ENCODE data around the gene NHP2.
A peak's percentile ranks its signal among the peaks of the same experiment; 100 is the strongest.

Gene NHP2

DNA sequence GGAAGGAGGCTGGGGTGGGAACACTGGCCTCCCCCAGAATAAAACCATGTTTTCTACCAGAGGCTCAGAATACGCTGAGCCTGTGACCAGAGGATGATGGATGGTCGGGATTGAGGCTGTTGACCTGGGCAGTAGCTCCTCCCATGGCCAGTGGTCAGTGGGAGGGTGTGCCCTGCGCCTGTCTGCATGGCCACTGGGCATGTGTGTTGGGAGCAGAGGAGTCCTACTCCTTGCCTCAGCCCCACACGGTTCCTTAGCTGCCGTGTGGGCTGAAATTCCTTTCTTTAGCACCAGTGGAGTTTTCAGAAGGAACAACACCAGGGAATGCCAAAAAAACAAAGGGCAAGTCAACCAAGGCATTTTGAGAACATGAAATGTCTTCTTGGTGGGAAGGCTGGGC lies 31.3 kb downstream of the NHP2 start:
- no peak overlapping the region for H3K4me3 ChIP-seq (ENCODE audit: low read length)
- H2AFZ ChIP-seq (ENCODE audit: low read depth, low read length), result no peak overlapping the region
- H3K4me1 ChIP-seq (ENCODE audit: insufficient read depth, low read length), result peaks cover 6% of the 10 kb centered on the region
- H3K36me3 ChIP-seq (ENCODE audit: insufficient read depth, low read length), result no peaks in the 10 kb centered on the region
- H3K27me3 ChIP-seq (ENCODE audit: insufficient read depth, low read length), result no peaks in the 10 kb centered on the region
- H3K9me3 ChIP-seq (ENCODE audit: low read length), result no peaks in the 10 kb centered on the region

- Histone ChIP-seq H3K4me1 (ENCODE audit: insufficient read depth, low read length) (peaks cover 6% of the 10 kb centered on the region), H3K27me3 (ENCODE audit: insufficient read depth, low read length) (no peaks in the 10 kb centered on the region), H2AFZ (ENCODE audit: low read depth, low read length) (no peak overlapping the region), H3K36me3 (ENCODE audit: insufficient read depth, low read length) (no peaks in the 10 kb centered on the region), H3K4me3 (ENCODE audit: low read length) (no peak overlapping the region), H3K9me3 (ENCODE audit: low read length) (no peaks in the 10 kb centered on the region)
Measured at GRCh38 chr5:178121391-178122276, 32.1 kb downstream of the NHP2 start.

DNA sequence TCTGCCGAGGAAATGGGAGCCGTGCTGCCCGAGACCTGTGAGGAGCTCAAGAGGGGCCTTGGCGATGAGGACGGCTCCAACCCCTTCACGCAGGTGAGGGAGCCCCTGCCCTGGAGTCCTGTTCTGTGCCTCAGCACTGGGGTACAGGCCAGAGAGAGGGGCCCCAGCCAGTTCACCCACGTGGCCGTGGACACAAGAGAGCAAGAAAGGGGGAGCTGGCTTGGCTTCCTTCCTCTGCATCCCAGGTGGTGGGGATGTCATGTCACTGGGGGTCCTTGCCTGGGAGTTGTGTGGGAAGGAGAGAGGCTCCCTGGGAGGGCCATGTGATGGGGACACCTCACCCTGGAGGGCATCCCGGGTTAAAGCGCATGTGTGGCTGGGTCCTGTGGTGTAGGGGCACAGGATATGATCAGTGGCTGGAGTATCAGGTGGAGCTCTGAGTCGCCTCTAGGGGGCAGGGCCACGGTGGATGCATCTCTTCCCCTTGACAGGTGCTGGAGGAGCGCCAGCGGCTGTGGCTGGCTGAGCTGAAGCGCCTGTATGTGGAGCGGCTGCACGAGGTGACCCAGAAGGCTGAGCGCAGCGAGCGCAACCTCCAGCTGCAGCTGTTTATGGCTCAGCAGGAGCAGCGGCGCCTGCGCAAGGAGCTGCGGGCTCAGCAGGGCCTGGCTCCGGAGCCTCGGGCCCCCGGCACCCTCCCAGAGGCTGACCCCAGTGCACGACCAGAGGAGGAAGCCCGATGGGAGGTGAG lies 32.9 kb downstream of the NHP2 start:
- Histone ChIP-seq H3K4me3 (ENCODE audit: low read length) (no peak overlapping the region), H3K4me1 (ENCODE audit: insufficient read depth, low read length) (peaks cover 10% of the 10 kb centered on the region), H3K27me3 (ENCODE audit: insufficient read depth, low read length) (no peaks in the 10 kb centered on the region), H3K36me3 (ENCODE audit: insufficient read depth, low read length) (no peaks in the 10 kb centered on the region), H3K9me3 (ENCODE audit: low read length) (no peaks in the 10 kb centered on the region), H2AFZ (ENCODE audit: low read depth, low read length) (no peak overlapping the region)

DNA sequence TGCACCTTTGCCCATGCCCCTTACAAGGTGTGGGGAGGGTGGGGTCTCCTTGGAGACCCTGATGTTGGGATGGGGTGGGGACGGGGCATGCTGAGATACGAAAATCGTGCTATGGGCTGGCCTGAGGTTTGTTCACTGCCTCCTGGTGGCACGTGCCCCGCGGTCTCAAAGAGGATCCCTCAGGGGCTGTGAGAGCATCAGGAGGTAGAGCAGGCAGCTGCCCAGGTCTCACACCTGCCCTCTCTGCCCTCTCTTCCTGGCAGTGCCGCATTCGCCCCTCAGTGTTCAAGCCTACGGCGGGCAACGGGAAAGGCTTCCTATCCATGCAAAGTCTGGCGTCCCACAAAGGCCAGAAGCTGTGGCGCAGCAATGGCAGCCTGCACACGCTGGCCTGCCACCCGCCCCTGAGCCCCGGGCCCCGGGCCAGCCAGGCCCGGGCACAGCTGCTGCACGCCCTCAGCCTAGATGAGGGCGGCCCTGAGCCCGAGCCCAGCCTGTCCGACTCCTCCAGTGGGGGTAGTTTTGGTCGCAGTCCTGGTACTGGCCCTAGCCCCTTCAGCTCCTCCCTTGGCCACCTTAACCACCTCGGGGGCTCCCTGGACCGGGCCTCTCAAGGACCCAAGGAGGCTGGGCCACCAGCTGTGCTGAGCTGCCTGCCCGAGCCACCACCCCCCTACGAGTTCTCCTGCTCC lies 33.6 kb downstream of the NHP2 start:
- H3K4me3 ChIP-seq (ENCODE audit: low read length), result no peak overlapping the region
- no peaks in the 10 kb centered on the region for H3K27me3 ChIP-seq (ENCODE audit: insufficient read depth, low read length)
- peaks cover 17% of the 10 kb centered on the region for H3K4me1 ChIP-seq (ENCODE audit: insufficient read depth, low read length)
- no peaks in the 10 kb centered on the region for H3K36me3 ChIP-seq (ENCODE audit: insufficient read depth, low read length)
- no peak overlapping the region for H2AFZ ChIP-seq (ENCODE audit: low read depth, low read length)
- no peaks in the 10 kb centered on the region for H3K9me3 ChIP-seq (ENCODE audit: low read length)

DNA sequence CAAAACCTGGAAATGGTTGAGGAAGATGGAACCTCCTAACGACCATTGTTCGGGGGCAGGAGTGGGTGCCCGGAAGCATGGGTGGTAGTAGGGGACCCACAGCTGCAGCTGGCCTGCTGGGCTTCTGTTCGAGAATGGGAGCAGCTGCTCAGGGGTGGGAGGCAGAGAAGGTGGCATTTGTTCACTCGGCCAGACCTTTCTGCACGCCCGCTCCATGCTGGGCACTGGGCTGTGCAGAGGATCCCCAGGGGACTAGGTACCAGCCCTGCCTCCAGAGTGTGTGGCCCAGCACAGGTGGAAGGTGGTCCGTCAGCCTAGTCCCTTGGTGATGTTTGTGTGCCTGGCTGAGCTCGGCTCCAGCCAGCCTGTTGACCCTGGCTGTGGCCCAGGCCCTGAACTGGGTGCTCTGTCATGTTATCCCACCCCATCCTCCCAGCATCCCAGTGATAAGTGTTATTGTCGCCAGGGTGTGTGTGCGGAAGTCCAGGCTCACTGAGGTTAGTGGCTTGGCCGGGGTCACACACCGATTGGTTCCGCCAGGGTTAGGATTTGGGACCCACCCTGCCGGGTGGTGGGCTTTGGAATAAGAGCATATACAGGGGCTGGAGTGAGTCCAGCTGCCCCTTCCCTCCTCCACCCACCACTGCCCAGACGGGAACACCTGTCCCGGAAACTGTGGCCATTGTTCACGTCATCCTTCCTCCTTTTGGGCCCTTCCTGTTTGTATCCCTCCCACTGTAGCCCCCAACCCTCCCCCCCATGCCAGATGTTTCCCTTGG lies 35.6 kb downstream of the NHP2 start:
- no peaks in the 10 kb centered on the region for H3K36me3 ChIP-seq (ENCODE audit: insufficient read depth, low read length)
- no peak overlapping the region for H3K4me3 ChIP-seq (ENCODE audit: low read length)
- peaks cover 30% of the 10 kb centered on the region for H3K4me1 ChIP-seq (ENCODE audit: insufficient read depth, low read length)
- H2AFZ ChIP-seq (ENCODE audit: low read depth, low read length), result no peak overlapping the region
- H3K27me3 ChIP-seq (ENCODE audit: insufficient read depth, low read length), result no peaks in the 10 kb centered on the region
- H3K9me3 ChIP-seq (ENCODE audit: low read length), result no peaks in the 10 kb centered on the region

- H3K4me1 ChIP-seq (ENCODE audit: insufficient read depth, low read length), result peaks cover 30% of the 10 kb centered on the region
- H3K36me3 ChIP-seq (ENCODE audit: insufficient read depth, low read length), result no peaks in the 10 kb centered on the region
- no peak overlapping the region for H2AFZ ChIP-seq (ENCODE audit: low read depth, low read length)
- no peaks in the 10 kb centered on the region for H3K27me3 ChIP-seq (ENCODE audit: insufficient read depth, low read length)
- no peaks in the 10 kb centered on the region for H3K9me3 ChIP-seq (ENCODE audit: low read length)
- no peak overlapping the region for H3K4me3 ChIP-seq (ENCODE audit: low read length)
Measured at GRCh38 chr5:178116143-178116885, 37.4 kb downstream of the NHP2 start.

DNA sequence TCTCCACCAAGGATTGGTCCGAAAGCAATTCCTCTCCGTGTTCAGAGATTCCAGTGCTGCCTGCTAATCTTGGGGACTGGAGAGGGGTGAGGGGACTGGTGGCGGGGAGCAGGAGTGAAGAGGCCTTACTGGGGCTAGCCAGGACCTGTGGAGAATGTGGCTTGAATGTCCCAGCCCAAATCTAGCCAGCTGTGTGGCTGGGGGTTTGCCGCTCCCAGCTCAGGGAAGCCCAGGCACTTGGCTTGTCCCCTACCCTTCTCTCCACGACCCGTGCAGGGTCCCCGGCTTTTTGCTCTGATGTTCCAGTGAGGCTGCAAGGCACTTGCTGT lies 37.9 kb downstream of the NHP2 start:
- H3K9me3 ChIP-seq (ENCODE audit: low read length), result no peaks in the 10 kb centered on the region
- no peak overlapping the region for H2AFZ ChIP-seq (ENCODE audit: low read depth, low read length)
- peak overlapping the region; percentile 73 for H3K4me3 ChIP-seq (ENCODE audit: low read length)
- H3K36me3 ChIP-seq (ENCODE audit: insufficient read depth, low read length), result no peaks in the 10 kb centered on the region
- H3K27me3 ChIP-seq (ENCODE audit: insufficient read depth, low read length), result no peaks in the 10 kb centered on the region
- H3K4me1 ChIP-seq (ENCODE audit: insufficient read depth, low read length), result peaks cover 30% of the 10 kb centered on the region

- H3K9me3 ChIP-seq (ENCODE audit: low read length), result no peaks in the 10 kb centered on the region
- peak overlapping the region; percentile 73 for H3K4me3 ChIP-seq (ENCODE audit: low read length)
- no peak overlapping the region for H2AFZ ChIP-seq (ENCODE audit: low read depth, low read length)
- no peaks in the 10 kb centered on the region for H3K27me3 ChIP-seq (ENCODE audit: insufficient read depth, low read length)
- peaks cover 30% of the 10 kb centered on the region for H3K4me1 ChIP-seq (ENCODE audit: insufficient read depth, low read length)
- no peaks in the 10 kb centered on the region for H3K36me3 ChIP-seq (ENCODE audit: insufficient read depth, low read length)
Measured at GRCh38 chr5:178115136-178115813, 38.4 kb downstream of the NHP2 start.

GRCh38 chr5:178114325-178115135 lies 39.2 kb downstream of the NHP2 start:
- H3K9me3 ChIP-seq (ENCODE audit: low read length), result no peaks in the 10 kb centered on the region
- peak overlapping the region; percentile 64 for H2AFZ ChIP-seq (ENCODE audit: low read depth, low read length)
- H3K4me1 ChIP-seq (ENCODE audit: insufficient read depth, low read length), result peaks cover 30% of the 10 kb centered on the region
- H3K36me3 ChIP-seq (ENCODE audit: insufficient read depth, low read length), result no peaks in the 10 kb centered on the region
- H3K27me3 ChIP-seq (ENCODE audit: insufficient read depth, low read length), result no peaks in the 10 kb centered on the region
- peak overlapping the region; percentile 73 for H3K4me3 ChIP-seq (ENCODE audit: low read length)

DNA sequence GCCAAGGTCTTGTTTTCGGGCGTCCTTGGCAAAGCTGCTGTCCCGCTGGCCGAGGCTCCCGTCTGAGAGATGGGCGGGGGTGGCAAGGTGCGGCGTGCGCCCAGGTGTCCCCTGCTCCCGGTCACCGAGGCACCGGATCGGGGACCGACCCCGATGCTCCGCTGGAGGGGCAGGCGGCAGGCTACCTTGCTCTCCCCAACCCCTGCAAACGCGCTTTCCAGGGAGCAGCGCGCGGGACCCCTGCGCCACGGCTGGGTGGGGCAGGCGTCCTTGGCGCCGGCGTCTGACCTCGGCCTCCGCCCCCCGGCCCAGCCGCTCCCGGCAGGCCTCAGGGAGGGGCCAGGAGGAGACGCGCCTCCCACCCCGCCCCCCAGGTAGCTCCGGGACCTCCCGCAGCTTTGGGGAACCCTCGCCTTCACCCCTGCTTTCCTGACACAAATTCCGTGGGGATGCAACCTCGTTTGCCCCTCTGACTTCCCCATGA lies 39.8 kb downstream of the NHP2 start:
- Histone ChIP-seq H3K9me3 (ENCODE audit: low read length) (no peaks in the 10 kb centered on the region), H3K36me3 (ENCODE audit: insufficient read depth, low read length) (no peaks in the 10 kb centered on the region), H3K27me3 (ENCODE audit: insufficient read depth, low read length) (no peaks in the 10 kb centered on the region), H2AFZ (ENCODE audit: low read depth, low read length) (peak overlapping the region; percentile 64), H3K4me1 (ENCODE audit: insufficient read depth, low read length) (peaks cover 30% of the 10 kb centered on the region), H3K4me3 (ENCODE audit: low read length) (peak overlapping the region; percentile 73)

- Histone ChIP-seq H3K4me1 (ENCODE audit: insufficient read depth, low read length) (peaks cover 31% of the 10 kb centered on the region), H3K27me3 (ENCODE audit: insufficient read depth, low read length) (no peaks in the 10 kb centered on the region), H3K9me3 (ENCODE audit: low read length) (no peaks in the 10 kb centered on the region), H3K36me3 (ENCODE audit: insufficient read depth, low read length) (no peaks in the 10 kb centered on the region), H3K4me3 (ENCODE audit: low read length) (peak within 1 kb of the TSS; percentile 73), H2AFZ (ENCODE audit: low read depth, low read length) (peak within 1 kb of the TSS; percentile 87)
Measured at GRCh38 chr5:178113141-178113787, 40.4 kb downstream of the NHP2 start, which contains the start of gene N4BP3. Gene N4BP3, plus strand, starts transcription at chr5:178113532. Its CDS starts 6,052 bp downstream, at chr5:178119584.

Measured in neuron (in vitro differentiated cells).